Activated CD4-positive, alpha-beta T cell treated with anti-CD3 and anti-CD28 coated beads for 48 hours (primary cell): Measurements from ENCODE around the gene FOXJ3.

ENCODE experiments used
- DNase-seq: peaks from one replicate; pipeline ENCODE4 v3.0.0-alpha.2; 2020

FOXJ3 gene

GRCh38 chr1:42139444-42139843 is 195.6 kb downstream of the FOXJ3 start:
- DNase-seq, result no peak

GRCh38 chr1:42138586-42138985 is 196.4 kb downstream of the FOXJ3 start:
- no peak for DNase-seq

DNA sequence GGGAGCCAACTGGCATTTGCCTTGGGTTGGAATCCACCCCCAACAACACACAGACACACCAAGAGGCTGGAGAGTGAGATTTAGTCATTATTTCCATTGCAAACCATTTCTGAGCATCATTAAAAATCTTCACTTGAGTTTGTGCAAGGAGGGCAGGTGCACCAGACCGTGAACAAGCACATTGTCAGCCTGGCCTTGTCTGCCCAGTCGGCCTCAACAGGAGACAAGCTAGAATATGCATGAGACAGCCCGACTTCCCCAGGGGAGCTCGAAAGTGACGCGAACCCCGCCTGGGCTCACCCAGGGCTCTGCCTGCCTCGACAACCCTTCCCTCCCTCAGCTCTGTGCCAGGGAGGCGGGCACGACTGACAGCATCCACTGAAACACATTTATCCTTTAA is 197.3 kb downstream of the FOXJ3 start:
- no peak for DNase-seq

GRCh38 chr1:42136466-42136865 is 198.6 kb downstream of the FOXJ3 start:
- no peak for DNase-seq

GRCh38 chr1:42135426-42135825 is 199.6 kb downstream of the FOXJ3 start:
- no peak for DNase-seq

GRCh38 chr1:42133809-42134526 is 201.1 kb downstream of the FOXJ3 start:
- no peak for DNase-seq

GRCh38 chr1:42133390-42133789 is 201.6 kb downstream of the FOXJ3 start:
- no peak for DNase-seq

- DNase-seq, result no peak
Measured at GRCh38 chr1:42130061-42130660, 204.9 kb downstream of the FOXJ3 start.

- DNase-seq, result no peak
Measured at GRCh38 chr1:42128964-42129363, 206.1 kb downstream of the FOXJ3 start.

GRCh38 chr1:42128499-42128898 is 206.5 kb downstream of the FOXJ3 start:
- DNase-seq, result no peak

DNA sequence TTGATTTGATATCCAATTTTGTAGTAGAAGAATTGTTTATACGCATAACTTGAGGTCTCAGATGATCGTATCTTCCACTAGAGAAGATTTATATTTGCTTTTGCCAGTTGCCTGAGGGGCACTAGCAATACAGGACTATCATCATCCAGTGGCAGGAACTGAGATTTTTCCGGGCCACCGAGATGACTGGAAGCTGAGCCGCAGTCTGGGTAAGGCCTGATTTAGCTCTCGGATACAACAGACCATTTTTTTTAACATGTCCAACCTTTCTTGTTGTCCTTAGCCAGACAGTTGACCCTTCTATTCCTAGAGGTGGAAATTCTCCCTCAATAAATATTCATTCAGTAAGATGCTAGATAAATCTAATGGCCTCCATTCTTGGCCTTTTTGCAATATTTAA is 207.3 kb downstream of the FOXJ3 start:
- DNase-seq, result no peak
